ENCODE data around the gene TPRN.

DNA sequence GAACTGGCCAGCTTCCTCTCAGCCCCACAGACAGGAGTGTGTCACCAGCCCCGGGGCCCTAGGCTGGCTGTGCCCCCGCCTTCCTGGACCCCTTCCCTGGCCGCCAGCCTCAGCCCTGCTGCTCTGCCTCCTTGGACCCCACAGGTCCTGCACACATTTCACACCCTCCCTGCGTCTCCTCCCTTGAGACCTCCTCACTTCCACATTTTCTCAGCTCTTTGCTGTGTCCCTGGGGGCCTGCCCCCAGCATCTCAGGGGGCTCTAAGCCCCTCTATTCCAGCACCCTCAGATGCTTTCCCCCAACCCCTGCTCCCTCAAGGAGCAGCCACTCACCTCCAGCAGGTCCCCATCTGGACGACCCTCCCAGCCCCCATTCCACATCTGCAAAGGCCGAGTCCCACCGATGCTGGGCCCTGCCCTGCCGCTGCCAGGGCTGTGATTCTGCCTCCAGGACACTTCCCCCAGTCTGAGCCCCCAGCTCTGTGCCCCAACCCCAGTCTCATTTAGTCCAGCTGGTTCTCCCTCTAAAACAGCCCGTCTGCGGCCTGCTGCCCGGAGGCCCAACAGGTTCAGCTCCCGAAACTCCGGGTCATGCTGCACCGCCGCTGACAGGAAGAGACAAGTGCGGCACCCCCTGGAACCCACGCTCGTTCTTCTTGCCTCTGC is 34.4 kb upstream of the TPRN start:
- no peak for TF ChIP-seq POLR2A (IDR thresholded peaks at IDR 0.05)
- TF ChIP-seq, protein P1, sequence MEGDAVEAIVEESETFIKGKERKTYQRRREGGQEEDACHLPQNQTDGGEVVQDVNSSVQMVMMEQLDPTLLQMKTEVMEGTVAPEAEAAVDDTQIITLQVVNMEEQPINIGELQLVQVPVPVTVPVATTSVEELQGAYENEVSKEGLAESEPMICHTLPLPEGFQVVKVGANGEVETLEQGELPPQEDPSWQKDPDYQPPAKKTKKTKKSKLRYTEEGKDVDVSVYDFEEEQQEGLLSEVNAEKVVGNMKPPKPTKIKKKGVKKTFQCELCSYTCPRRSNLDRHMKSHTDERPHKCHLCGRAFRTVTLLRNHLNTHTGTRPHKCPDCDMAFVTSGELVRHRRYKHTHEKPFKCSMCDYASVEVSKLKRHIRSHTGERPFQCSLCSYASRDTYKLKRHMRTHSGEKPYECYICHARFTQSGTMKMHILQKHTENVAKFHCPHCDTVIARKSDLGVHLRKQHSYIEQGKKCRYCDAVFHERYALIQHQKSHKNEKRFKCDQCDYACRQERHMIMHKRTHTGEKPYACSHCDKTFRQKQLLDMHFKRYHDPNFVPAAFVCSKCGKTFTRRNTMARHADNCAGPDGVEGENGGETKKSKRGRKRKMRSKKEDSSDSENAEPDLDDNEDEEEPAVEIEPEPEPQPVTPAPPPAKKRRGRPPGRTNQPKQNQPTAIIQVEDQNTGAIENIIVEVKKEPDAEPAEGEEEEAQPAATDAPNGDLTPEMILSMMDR (IDR thresholded peaks at IDR 0.05) = no peak
